8988T (cell line): ENCODE results near the gene CCDC92.
A peak's percentile ranks its signal among the peaks of the same experiment; 100 is the strongest.

ENCODE experiments used
- DNase-seq: peaks from one replicate; pipeline ENCODE4 v3.0.0; 2011

Gene CCDC92

DNA sequence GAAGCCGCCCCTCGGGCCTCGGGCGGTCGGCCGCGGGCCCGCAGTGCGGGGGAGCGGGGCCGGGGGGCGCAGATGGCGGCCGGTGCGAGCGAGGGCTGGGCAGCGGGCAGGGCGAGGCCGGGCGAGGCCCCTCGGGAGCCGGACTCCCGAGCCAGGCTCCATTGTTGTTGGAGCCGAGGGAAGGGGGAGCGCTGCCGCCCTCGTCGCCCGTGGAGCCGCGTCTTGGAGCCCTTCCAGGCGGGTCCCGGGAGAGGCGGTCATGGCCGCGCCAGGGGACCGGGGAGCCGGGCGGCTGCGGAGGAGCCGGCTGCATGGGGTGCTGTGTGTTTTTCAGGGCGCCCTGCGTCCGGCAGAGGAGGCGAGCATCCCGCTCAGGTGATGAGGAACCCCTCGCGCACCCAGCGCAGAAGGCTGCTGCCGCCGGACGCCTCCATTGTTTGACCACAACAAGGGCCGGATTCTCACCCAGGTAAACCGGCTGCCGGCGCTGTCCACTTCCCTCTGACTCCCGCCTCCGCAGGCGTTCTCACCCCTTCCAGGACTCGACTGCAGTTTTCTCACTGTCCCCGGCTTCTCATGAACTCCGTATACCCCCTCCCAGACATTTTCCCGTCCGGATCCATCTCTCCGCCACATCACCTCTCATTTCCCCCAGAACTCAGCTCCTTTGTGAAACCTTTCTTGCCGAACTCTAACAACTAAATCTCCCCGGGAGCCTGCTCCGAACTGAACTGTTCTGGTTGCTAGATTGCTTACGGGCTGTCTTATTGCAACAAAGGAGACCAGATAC, 1.1 kb upstream of the CCDC92 start:
- no peak for DNase-seq

DNA sequence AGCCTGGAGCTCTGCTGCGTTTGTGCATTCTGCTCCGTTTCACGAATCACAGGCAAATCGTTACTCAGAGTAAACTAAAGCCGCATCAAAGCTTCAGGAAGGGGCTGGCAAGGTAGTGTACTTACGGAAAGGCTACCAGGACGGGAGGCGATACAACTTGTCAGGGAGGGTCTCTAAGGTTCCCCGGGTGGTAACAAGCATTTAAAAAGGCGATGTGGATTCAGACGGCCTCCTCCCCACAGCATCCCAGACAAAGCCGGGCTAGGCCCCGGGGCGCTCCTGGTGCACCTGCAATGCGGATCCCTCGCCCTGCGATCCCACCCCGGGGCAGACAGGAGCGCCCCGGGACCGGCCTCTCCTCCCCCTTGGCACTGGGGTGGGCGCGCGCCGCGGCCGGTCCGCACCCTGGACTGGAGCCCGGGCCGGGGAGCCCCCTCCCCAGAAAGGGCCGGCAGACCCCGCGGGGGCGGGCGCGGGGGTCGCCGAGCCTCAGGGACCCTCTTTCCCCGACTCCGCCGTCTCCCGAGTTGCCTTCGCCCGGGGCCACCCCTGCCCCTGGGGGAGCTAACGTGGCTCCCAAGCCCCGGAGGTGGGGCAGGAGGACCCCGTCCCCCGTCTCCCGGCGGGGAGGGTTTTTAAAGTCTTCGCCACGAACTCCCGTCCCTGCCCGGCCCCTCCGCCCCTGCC, 718 bp downstream of the CCDC92 start:
- DNase-seq = no peak

DNA sequence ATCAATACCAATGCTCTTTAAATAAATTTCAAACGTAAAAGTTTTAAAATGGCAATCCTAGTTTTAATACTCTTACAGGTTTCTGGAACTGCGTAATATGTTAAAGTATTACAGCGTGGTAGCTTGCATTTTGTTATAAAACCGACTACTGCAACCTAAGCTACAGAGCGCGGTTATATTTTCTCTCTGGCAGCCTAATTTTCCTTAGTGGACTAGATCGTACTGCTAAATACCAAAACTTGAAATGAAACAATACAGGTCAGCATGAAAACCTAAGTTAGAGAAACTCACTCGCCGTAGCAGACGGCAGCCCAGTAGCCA, 1.2 kb downstream of the CCDC92 start:
- DNase-seq = no peak

DNA sequence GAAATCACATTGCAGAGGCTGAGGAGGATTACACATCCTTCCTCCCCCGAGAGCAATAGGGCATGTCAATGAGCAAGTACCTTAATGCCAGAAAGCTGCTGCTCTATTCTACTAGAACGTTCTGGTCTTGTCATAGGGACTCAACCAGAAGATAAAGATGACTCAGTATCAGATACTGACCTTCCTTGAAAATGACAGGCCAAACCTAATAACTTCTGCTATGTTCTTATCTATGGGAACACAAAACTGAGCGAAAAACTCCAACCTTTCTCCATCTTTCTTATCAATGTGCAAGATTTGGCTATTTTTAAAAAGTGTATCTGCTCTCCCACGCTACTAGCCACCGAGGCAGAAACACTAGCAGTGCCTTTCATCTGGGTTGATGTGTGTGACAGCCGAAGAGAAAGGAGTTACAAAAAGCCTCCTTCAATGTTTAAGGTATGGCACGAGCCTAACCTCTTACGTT, 5.5 kb downstream of the CCDC92 start:
- DNase-seq = no peak

DNA sequence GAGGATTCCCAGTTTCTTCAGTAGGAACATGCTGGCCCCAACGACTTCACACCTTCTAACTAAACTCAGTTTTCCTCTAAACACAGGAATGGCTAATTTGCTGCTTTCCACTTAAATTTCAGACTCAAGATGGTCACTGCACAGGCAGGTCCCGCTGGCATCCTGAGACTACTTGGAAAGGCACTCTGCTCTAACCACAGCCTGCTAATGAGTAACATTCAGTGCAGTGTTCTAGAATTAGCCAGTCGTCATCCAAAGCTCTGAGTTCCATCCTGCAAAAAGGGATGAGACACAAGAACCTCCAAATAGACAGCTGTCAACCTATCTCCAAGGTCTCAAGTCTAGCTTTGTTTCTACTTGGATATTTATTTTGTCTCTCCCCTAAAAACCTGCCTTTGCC, 6.0 kb downstream of the CCDC92 start:
- DNase-seq = no peak

DNA sequence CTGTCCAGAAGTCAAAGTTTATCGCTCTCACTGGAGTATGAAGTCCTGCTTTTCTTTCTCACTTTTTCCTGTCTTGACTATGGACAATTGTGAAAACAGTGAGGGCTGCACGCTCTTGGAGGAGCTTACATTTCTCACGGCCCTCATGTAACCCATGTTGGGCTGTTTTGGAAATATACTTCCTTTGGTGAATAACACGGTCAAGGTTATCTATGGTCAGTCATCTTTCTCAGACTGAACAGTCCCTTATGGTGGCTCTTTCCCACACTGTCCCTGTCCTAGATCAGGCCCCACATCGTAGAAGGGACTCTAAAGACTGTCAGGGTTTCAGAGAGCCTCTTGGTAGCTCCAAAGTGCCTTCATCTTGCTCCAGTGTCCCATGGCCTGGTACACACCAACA, 7.2 kb downstream of the CCDC92 start:
- DNase-seq = no peak

DNA sequence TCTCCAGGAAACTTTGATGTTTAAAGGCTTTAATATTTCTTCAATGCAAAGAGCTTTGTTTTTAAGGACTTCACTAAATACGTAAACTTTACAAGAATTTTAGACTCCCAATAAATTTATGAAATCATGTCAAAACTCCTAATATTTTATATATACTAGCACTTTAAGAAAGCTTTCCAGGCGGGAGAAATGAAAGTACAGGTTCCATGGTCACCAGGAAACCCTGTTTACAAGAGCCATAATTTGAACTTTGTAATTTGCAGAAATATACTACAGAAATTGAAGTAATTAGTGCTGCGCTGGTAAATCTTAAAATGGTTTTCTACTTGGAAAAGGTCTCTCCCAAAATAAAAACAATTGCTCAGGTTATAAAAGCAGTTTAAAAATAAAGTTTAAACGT, 8.8 kb downstream of the CCDC92 start:
- no peak for DNase-seq

DNA sequence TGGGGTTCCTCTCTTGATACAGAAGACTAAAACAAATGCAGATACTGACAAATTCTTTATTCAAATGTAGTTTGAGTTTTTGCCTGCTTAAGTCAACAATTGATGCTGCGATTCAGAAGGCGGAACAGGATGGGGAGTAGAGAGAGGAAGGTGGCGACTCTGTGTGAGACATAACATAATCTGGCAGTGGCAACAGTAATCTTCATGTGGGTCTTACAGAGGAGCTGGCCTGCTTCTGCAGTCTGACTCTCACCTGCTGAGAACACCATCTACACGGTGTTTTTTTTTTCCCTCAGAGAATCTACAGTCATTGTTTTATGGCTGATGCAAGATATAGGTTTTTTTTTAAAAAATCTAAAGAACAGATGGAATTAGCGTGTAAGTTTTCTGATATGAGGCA, 10.1 kb downstream of the CCDC92 start:
- DNase-seq = no peak

DNA sequence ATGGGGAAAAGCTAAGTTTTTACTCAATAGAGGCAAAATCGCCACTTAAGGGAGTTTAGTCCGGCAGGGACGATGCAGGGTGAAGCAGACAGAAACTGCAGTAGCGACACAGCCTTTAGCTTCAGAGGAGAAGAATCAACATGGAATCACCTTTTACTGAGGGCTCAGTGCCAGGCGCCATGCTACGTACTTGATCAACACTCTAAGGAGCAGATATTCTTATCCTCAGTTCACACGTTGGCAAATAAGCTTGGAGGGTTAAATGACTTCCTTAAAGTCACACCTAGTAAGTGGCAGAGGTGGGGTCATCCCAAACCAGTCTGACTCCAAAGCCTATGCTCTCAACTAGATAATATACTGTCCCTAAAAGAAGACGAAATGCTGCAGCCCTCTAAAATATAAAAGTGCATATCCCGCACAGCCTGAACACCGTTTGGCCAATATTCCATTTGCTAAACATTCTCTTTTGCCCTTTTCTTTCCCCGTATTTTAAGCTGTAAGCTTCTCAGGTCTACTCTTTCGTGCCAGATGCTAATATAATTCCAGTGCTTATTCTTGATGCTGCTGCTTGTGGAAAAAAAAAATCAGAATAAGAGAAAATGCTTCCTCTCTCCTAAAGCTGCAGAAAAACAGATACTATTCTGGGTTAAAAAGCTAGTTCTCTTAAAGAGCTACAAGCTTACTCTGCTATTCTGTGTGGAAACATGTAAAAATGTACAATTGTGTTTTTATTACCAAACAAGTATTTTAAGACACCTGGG, 10.9 kb downstream of the CCDC92 start:
- no peak for DNase-seq

DNA sequence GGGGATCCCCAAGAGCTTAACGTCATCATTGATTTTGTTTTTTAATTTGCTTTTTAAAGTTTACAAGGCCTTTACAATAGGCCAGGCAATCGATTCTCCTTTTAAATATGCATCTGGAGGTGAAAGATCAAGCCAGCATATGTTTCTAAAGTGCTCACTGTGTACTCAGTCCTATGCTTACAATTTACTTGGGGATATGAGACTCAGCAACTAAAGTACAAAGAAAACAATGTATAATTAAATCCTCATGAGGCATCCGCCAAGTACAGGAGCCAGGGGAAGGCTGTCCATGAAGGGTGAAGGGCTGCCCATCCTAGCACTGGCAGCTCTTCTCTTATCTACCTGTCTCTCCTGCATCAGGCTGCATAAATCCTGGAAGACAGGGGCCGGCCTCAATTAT, 11.8 kb downstream of the CCDC92 start:
- no peak for DNase-seq

DNA sequence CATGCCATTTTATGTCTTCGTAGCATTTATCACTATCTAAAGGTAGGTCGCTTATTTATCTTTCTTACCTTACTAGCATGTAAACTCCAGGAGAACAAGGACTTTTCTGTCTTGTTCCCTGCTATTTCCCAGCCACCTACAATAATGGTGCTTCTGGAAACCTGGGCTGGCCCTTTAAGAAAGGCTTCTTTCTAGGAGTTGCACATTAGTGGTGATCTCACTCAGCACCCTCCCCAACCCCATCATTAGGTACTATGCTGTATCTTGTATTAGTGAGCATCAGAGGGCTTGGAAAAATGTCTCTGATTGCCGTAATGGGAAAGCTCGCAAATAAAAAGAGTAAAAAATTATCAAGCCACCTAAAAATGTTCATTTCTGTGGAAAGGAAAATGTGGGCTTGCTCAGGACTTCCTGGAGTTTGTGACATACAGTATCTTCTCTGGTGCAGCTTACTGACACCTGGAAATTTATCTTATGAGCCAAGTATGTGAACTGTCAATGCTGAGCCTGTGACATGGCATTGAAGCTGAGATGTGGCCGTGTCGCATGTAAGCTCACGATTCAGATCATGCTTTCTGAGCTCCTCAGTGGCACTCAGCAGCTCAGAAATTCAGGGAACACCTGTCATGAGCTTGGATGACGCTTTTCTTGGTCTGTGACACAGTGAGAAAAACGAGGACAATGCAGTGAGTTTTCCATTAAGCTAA, 12.4 kb downstream of the CCDC92 start:
- DNase-seq = no peak

DNA sequence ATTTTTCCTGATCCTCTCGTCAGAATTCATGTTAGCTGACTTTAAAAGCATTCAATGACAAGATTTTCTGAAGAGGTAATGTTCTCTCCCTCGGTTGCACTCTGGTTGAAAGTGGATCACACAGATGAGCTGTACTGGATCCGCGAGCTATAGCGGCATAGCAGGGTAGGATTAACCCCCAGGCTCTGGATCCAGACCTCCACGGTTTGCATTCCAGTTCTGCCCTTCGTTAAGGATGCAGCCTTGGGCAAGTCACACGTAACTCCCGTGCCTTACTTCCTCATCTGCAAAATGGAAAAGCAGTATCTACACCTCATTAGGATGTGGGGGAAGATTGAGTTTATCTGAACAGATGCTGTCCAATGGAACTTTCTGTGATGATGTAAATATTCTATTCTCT, 13.8 kb downstream of the CCDC92 start:
- no peak for DNase-seq

DNA sequence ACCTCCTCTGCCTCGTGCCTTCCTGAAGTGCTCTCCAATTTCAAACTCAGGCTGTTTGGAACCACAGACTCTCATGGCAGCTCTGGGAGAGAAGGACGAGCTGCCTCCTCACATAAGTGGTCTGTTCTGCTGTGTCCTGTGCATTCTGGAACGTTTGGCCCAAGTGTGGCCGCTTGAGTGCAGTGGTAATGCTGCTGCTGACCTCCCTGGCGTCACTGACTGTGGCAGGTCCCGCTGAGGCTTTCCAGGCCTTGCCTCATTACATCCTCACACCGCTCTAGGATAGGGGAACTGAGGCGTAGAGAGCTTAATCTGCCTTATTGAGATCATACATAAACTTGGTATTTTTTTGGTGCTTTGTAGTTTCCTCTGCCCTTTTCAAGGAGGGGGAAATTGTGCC, 14.2 kb downstream of the CCDC92 start:
- no peak for DNase-seq

DNA sequence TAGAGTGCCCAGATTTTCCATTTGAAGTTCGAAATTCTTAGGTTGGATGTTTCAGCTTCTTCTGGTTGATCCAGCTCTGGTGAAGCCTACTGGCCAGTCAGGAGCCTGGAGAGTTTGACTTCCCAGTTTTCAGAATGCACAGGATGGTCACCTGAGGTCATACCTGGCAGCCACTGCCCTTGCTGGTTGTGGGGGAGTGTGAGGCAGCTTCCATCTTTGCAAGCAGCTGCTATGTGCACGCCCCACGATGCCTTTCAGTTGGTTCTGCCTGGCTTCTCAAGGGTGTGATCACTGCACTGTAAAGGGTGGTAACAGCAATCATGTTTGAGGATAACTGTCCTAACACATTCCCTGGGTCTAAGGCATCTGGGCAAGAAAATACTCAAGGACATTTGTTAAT, 15.4 kb downstream of the CCDC92 start:
- no peak for DNase-seq

DNA sequence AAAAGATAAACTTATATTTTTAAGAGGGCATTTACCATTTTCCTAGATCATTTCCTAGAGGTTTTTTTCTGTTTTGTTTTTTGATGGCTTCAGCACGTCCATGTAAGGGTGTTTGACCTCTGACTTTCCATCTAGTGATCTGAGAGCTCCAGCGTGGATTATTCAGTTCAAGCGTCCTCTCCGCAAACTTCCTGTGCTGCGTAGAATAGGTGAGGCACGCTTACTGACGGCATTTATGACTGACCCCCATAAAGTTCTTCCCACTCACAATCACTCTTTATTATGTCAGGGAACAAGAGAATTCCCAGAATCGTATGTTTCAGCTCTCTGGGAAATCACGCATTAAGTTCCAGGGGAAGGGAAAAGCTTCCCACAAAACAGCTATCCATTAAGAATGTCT, 16.4 kb downstream of the CCDC92 start:
- no peak for DNase-seq

DNA sequence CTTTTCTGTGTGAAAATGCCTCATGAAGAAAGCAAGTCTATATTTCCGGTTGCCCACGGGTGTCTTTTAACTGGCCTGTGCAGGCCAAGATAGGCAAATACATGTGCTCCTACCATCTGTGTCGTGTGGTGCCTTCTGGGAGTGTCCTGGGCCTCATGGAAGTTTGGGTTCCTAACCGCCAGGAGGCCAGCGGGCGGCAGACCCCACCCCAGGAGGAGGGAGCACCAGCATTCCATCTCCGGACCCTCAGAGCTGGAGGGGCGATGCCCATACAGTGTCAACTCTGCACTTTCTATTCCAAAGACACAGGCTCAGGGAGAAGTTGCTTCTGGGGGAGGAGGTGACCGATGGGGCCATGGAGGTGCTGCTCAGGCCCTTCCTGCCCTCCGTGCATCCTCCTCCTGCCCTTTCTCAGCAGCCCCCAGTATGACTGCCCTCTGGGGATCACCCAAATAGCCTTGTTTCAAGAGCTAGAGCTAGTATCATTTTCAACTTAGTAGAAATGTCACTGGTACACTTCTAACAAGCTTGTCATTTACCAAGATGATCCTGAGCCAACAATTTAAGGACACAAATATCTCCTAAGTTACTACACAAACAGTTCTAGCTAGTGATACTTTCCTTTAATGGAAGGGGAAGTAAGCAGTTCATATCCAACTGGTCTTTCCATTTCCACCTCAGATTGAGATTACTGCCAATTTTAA, 17.8 kb downstream of the CCDC92 start:
- DNase-seq = no peak

DNA sequence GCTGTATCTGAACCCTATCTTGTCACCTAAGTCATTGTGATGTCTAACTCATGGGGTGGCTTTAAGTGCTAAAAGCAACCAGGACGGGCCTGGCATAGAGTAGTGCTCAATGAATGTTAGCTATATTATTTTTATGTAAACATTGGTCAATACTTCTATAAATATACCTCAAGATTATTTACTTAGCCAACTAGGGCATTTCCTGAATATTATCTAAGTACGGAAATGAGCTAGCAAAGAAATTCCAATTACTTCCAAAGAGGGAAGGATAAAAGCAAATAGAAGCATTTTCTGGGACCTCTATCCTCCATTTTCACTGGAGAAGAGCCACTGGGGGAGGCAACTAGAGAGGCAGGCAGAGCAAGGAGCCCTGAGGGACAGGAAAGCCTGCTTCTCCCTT, 20.6 kb downstream of the CCDC92 start:
- DNase-seq = no peak

DNA sequence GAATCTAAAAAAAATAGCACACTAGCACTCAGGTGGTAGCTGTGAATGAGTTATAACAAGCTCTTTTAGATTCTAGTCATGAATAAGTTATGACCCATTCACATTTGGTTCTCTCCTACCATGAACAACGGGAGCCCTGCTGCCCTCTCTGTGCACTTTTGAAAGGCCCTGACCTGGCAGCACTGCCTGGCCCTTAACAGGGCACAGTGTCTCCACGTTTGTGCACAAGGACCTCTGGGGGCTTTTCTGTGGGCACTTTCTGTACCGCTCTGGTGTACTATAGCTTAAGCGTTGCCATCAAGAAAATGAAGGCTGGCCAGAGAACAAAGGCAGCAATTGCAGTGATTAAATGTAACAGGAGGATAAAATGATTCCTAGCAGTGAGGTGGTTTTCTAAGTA, 21.2 kb downstream of the CCDC92 start:
- peak; percentile 11 for DNase-seq

DNA sequence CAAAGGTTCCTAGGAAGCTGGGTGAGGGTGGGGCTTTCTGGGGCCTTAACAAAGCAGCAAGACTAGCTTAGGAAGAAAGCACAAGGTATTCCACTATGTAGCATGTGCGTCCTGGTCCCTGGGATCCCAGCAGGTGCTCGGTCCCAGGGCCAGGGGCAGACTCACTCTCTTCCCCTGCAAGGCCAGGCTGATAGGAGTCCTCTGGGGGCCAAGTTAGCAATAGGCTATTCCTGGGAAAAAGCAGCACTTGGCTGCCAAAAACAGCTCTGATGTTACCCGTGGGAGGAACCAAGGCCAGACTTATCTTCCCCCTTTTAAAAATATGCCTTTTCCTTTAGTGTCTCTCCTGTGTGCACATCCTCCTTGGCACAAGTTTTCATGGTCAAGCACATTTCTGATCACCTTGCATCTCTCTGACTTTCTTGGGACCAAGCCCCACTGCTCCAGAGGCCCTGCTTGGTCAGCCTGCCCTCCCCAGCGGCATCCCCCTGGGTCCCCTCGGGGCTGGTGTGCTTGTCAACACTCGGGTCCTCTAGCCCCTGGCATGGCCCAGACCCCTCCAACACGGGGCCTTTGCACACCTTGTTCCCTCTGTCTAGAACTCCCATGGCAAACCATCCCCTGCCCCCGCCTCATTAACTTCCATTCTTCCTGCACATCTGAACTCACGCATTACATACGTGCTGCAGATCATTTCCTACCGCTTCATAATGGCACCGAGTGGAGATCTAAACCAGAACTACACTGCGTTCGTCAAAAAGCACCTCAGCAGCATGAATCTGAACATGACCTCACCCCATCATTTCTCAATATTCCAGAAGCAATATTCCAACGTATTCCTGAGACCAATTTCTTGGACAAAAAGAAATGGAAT, 21.9 kb downstream of the CCDC92 start:
- DNase-seq = no peak

DNA sequence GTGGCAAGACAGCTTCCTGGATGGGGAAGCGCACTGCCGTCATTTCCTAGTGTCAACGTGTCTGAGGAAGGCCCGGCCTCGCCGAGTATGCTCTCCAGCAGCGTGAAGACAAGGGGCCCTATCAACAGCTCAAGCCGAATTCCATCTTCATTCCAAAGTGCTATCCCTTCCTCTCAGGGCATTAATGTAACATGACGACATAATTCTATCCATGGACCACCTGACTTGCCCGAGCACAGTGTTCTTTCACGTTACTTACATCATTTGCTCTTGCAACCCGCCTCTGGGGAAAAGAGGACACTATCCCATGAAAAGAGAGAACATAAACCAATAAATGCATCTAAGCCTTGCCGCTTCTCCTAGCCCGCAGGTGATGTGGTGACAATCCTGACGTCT, 22.9 kb downstream of the CCDC92 start:
- DNase-seq = no peak
